GM12878 (cell line): Measurements from ENCODE around the gene MYCBPAP.

Experiments
- CHD2 ChIP-seq: IDR thresholded peaks from 2 replicates; pipeline ENCODE4 v1.6.1; 2011; ENCODE audit warnings: low read depth, low read length, improper control_type of control experiment, borderline replicate concordance
- MYC ChIP-seq: IDR thresholded peaks from 2 replicates; pipeline ENCODE4 v1.6.1; 2011; ENCODE audit warnings: mild to moderate bottlenecking, low read length, moderate library complexity, inconsistent platforms; ENCODE audit not compliant: insufficient read depth, insufficient replicate concordance, insufficient read length, severe bottlenecking
- RAD21 ChIP-seq: IDR thresholded peaks from 2 replicates; pipeline ENCODE4 v1.6.1; 2011; ENCODE audit warnings: mild to moderate bottlenecking, low read depth, low read length, moderate library complexity; ENCODE audit not compliant: insufficient read depth
- RCOR1 ChIP-seq: conservative IDR thresholded peaks from 2 replicates; pipeline ENCODE4 v1.6.1; 2012; ENCODE audit warnings: low read depth, low read length, improper control_type of control experiment
- RELA ChIP-seq: fragments of 450-650 bp; IDR thresholded peaks from 2 replicates; pipeline ENCODE4 v1.8.0; 2014; ENCODE audit warnings: borderline replicate concordance; ENCODE audit not compliant: partially characterized antibody
- ZSCAN29 ChIP-seq: fragments of 450-650 bp; IDR thresholded peaks from 2 replicates; pipeline ENCODE4 v1.6.1; 2017; ENCODE audit warnings: mild to moderate bottlenecking, moderate library complexity
- TF ChIP-seq, protein P1 (sequence below): fragments of 450-650 bp; IDR thresholded peaks from 2 replicates; pipeline ENCODE4 v1.6.1; 2017; ENCODE audit warnings: mild to moderate bottlenecking, moderate library complexity
- TF ChIP-seq, protein P2 (sequence below), 3 experiments: IDR thresholded peaks in 2 of 3; conservative IDR thresholded peaks in 1 of 3; 2 replicates each; pipeline ENCODE4 v1.5.1; 2011; ENCODE audit warnings: low read depth in 3 of 3, low read length in 3 of 3, mild to moderate bottlenecking in 3 of 3, control low read depth in 2 of 3, moderate library complexity in 2 of 3, inconsistent platforms in 1 of 3, mixed read lengths in 1 of 3; ENCODE audit not compliant: control insufficient read depth in 2 of 3, insufficient read depth in 1 of 3; ENCODE audit errors: extremely low read depth in 1 of 3
- TF ChIP-seq, protein P3 (sequence below): fragments of 450-650 bp; IDR thresholded peaks from 2 replicates; pipeline ENCODE4 v1.6.1; 2016; ENCODE audit warnings: mild to moderate bottlenecking

DNA sequence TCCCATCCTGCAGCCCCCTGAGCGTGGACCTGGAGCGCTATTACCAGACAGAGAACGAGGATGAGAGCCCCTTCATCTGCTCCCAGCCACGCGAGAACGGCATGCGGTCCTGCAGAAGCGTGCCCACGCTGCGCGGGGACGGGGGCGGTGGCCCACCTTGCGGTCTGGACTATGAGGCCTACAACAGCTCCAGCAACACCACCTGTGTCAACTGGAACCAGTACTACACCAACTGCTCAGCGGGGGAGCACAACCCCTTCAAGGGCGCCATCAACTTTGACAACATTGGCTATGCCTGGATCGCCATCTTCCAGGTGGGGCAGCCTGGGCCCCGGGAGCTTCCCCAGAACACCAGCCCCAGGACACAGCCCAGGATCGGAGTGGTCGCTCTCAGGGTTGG is 64.3 kb downstream of the MYCBPAP start:
- TF ChIP-seq CHD2 (no peak), RELA (no peak), RCOR1 (no peak), RAD21 (no peak), ZSCAN29 (no peak), MYC (no peak)
- TF ChIP-seq, protein P1, sequence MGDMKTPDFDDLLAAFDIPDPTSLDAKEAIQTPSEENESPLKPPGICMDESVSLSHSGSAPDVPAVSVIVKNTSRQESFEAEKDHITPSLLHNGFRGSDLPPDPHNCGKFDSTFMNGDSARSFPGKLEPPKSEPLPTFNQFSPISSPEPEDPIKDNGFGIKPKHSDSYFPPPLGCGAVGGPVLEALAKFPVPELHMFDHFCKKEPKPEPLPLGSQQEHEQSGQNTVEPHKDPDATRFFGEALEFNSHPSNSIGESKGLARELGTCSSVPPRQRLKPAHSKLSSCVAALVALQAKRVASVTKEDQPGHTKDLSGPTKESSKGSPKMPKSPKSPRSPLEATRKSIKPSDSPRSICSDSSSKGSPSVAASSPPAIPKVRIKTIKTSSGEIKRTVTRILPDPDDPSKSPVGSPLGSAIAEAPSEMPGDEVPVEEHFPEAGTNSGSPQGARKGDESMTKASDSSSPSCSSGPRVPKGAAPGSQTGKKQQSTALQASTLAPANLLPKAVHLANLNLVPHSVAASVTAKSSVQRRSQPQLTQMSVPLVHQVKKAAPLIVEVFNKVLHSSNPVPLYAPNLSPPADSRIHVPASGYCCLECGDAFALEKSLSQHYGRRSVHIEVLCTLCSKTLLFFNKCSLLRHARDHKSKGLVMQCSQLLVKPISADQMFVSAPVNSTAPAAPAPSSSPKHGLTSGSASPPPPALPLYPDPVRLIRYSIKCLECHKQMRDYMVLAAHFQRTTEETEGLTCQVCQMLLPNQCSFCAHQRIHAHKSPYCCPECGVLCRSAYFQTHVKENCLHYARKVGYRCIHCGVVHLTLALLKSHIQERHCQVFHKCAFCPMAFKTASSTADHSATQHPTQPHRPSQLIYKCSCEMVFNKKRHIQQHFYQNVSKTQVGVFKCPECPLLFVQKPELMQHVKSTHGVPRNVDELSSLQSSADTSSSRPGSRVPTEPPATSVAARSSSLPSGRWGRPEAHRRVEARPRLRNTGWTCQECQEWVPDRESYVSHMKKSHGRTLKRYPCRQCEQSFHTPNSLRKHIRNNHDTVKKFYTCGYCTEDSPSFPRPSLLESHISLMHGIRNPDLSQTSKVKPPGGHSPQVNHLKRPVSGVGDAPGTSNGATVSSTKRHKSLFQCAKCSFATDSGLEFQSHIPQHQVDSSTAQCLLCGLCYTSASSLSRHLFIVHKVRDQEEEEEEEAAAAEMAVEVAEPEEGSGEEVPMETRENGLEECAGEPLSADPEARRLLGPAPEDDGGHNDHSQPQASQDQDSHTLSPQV, result no peak
- TF ChIP-seq, protein P2, sequence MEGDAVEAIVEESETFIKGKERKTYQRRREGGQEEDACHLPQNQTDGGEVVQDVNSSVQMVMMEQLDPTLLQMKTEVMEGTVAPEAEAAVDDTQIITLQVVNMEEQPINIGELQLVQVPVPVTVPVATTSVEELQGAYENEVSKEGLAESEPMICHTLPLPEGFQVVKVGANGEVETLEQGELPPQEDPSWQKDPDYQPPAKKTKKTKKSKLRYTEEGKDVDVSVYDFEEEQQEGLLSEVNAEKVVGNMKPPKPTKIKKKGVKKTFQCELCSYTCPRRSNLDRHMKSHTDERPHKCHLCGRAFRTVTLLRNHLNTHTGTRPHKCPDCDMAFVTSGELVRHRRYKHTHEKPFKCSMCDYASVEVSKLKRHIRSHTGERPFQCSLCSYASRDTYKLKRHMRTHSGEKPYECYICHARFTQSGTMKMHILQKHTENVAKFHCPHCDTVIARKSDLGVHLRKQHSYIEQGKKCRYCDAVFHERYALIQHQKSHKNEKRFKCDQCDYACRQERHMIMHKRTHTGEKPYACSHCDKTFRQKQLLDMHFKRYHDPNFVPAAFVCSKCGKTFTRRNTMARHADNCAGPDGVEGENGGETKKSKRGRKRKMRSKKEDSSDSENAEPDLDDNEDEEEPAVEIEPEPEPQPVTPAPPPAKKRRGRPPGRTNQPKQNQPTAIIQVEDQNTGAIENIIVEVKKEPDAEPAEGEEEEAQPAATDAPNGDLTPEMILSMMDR (IDR thresholded peaks at IDR 0.05 in 2 of 3, conservative IDR thresholded peaks at IDR 0.05 in 1 of 3; ENCODE audit: control insufficient read depth in 2 of 3, extremely low read depth in 1 of 3, insufficient read depth in 1 of 3, low read depth in 3 of 3, low read length in 3 of 3), result no peak
- TF ChIP-seq, protein P3, sequence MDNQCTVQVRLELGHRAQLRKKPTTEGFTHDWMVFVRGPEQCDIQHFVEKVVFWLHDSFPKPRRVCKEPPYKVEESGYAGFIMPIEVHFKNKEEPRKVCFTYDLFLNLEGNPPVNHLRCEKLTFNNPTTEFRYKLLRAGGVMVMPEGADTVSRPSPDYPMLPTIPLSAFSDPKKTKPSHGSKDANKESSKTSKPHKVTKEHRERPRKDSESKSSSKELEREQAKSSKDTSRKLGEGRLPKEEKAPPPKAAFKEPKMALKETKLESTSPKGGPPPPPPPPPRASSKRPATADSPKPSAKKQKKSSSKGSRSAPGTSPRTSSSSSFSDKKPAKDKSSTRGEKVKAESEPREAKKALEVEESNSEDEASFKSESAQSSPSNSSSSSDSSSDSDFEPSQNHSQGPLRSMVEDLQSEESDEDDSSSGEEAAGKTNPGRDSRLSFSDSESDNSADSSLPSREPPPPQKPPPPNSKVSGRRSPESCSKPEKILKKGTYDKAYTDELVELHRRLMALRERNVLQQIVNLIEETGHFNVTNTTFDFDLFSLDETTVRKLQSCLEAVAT, result no peak
